Activated CD8-positive, alpha-beta T cell treated with anti-CD3 and anti-CD28 coated beads, Interleukin-2, amount 10 ng/mL, durations not matched to agents 7 days and 5 days (primary cell): ENCODE measurements around the gene ATXN1. TPM values are rescaled to one million over a fixed set of nuclear protein-coding genes. Genes with fewer than 3 reads are reported as not detected.

ENCODE experiments used
- ATAC-seq: fragments of 150-1000 bp; cut with Tn5 transposase; one replicate; pipeline ENCODE4 v1.10.0; 2021; ENCODE audit warnings: moderate library complexity
- CTCF ChIA-PET: fragments of 350-600 bp; sonication (Branson Sonifier 250); formaldehyde crosslinking; loops from one replicate; lab custom pipeline; 2021; ENCODE audit warnings: antibody characterized with exemption; lab: Charles Lee
- POLR2A ChIA-PET: fragments of 350-600 bp; sonication (Branson Sonifier 250); formaldehyde crosslinking; loops from one replicate; lab custom pipeline; 2021; ENCODE audit warnings: antibody characterized with exemption; lab: Charles Lee
- DNase-seq: peaks from one replicate; pipeline ENCODE4 v3.0.0-alpha.2; 2020
- H3K27ac Mint-ChIP-seq: one replicate; pipeline ENCODE4 v1.8.0; 2021; ENCODE audit warnings: mild to moderate bottlenecking, mixed read lengths
- H3K27me3 Mint-ChIP-seq: one replicate; pipeline ENCODE4 v1.8.0; 2021; ENCODE audit warnings: low read depth, mixed read lengths
- H3K36me3 Mint-ChIP-seq: one replicate; pipeline ENCODE4 v1.8.0; 2021; ENCODE audit warnings: low read depth, mixed read lengths
- H3K4me1 Mint-ChIP-seq: one replicate; pipeline ENCODE4 v1.8.0; 2021; ENCODE audit warnings: low read depth, mixed read lengths
- H3K4me3 Mint-ChIP-seq: one replicate; pipeline ENCODE4 v1.8.0; 2021; ENCODE audit warnings: mild to moderate bottlenecking, mixed read lengths
- H3K9me3 Mint-ChIP-seq: one replicate; pipeline ENCODE4 v1.8.0; 2022; ENCODE audit warnings: mixed read lengths; ENCODE audit not compliant: insufficient read depth
- total RNA-seq, 2 experiments: library from RNA; stranded (reverse); gene quantifications; one replicate each; pipeline ENCODE4 v1.2.3, GENCODE V29; 2021

Gene ATXN1
- total RNA-seq, 2 experiments from 2014 or later, result 36.7 to 42.9 TPM

DNA sequence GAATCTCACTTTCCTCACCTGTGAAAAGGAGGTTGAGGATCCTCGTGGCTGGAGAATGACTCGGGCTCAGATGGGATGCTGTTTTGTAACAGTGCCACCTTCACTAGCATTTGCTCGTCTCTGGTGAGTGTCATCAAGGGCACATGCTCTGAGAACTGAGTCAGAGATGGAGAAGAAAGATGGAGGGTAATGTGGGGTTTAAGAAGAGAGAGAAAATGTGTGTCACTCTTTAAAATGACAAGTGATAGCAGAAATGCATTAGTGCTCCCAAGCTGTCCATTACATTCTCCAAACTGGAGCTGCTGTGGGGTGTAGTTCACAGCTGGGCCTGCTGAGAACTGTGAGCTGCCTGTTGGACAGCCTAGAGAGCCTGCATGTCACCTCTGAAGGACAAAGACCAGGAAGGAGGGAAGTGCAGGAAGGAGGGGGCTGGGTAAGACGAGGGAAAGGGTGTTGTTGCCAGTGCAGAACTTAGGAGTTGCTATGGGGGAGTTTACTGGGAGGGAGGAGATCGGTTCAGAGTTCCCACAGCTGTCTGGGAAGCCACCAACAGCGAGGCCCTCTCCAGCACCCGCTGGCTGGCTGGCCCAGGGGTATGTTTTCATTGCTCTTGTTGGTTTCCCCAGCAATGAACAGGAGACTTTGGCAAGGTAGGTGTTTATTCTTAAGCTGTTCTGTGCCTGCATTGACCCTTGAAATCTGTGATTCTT is 503.1 kb downstream of the ATXN1 start:
- CTCF ChIA-PET, result no interaction called here
- ATAC-seq (no peak), DNase-seq (no peak)
- POLR2A ChIA-PET, result interaction anchor here (0.8 kb wide), 1 partner anchor 13 kb away, joined by 3 read pairs; no protein-coding TSS in a partner anchor
- H3K27me3 Mint-ChIP-seq, result no peaks in the 10 kb centered on the region
- H3K4me3 Mint-ChIP-seq, result no peak overlapping the region
- H3K4me1 Mint-ChIP-seq, result no peaks in the 10 kb centered on the region
- H3K36me3 Mint-ChIP-seq, result peaks cover 12% of the 10 kb centered on the region
- H3K27ac Mint-ChIP-seq, result no peak overlapping the region
- H3K9me3 Mint-ChIP-seq, result no peaks in the 10 kb centered on the region

DNA sequence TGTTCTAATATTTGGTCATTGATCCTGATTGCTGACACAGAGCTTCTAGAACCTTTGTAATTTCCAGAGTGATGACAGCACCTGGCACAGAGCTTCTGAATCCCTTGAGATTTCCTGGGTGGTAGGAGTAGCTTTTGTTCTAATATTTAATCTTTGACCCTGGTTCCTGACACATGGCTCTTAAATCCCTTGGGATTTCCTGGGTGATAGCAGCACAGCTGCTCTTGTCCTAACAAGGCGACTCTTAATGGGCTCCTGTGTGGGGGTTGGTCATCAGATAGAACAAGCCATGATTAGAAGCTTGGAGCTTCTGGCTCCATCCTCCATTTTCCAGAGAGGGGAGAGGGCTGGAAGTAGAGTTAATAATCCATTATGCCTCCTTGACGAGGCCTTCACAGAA is 504.5 kb downstream of the ATXN1 start:
- ChIA-PET POLR2A (no interaction called here), CTCF (interaction anchor here (1.4 kb wide), 1 partner anchor 16 kb away, joined by 5 read pairs; no protein-coding TSS in a partner anchor)
- H3K4me3 Mint-ChIP-seq, result no peak overlapping the region
- H3K9me3 Mint-ChIP-seq, result no peaks in the 10 kb centered on the region
- no peak overlapping the region for H3K27ac Mint-ChIP-seq
- H3K36me3 Mint-ChIP-seq, result peaks cover 16% of the 10 kb centered on the region
- ATAC-seq (no peak), DNase-seq (no peak)
- H3K27me3 Mint-ChIP-seq, result no peaks in the 10 kb centered on the region
- no peaks in the 10 kb centered on the region for H3K4me1 Mint-ChIP-seq

DNA sequence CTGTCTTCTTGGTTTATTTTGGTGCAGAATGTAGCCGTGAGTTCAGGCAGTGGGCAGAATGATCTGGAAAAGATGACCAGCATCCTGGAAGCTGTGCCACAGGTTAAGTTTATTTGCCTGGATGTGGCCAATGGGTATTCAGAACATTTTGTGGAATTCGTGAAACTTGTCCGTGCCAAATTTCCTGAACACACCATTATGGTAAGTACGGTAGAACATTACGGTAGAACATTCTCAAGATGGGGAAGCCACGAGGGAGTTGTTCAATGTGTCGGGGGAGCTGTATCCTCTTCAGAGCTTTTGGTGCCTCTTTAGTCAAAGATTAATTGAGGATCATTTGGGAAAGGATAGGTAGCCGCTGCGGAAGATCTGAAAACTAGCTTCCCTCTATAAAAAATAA is 506.7 kb downstream of the ATXN1 start:
- DNase-seq (no peak), ATAC-seq (no peak)
- no peak overlapping the region for H3K27ac Mint-ChIP-seq
- H3K27me3 Mint-ChIP-seq, result no peaks in the 10 kb centered on the region
- H3K4me1 Mint-ChIP-seq, result no peaks in the 10 kb centered on the region
- H3K36me3 Mint-ChIP-seq, result peaks cover 16% of the 10 kb centered on the region
- ChIA-PET CTCF (no interaction called here), POLR2A (no interaction called here)
- no peaks in the 10 kb centered on the region for H3K9me3 Mint-ChIP-seq
- no peak overlapping the region for H3K4me3 Mint-ChIP-seq

DNA sequence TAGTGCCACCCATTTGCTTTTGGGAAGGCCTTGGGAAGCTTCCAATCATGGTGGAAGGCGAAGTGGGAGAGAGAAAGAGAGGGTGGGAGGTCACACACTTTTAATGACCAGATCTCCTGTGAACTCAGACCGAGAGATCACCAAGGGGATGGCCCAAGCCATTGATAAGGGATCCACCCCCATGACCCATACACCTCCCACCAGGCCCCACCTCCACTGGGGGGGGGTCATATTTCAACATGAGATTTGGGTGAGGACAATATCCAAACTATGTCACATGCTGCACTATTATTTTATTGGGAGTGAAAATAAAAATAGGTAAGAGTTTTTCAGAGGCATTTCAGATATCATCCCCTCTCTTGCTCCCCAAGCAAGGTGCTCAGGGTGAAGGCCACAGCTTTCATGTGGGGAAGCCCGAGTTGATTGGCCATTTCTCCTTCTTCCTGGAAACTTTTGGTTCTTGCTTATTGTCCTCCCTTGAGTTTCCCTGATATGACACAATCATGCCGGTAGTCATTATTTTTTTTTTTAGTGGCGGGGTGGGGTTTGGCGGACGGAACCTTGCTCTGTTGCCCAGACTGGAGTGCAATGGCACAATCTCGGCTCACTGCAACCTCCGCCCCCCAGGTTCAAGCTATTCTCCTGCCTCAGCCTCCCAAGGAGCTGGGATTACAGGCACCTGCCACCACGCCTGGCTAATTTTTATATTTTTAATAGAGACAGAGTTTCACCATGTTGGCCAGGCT is 507.7 kb downstream of the ATXN1 start:
- Mint-ChIP-seq H3K4me3 (no peak overlapping the region), H3K9me3 (no peaks in the 10 kb centered on the region), H3K27ac (no peak overlapping the region), H3K36me3 (peaks cover 16% of the 10 kb centered on the region), H3K27me3 (no peaks in the 10 kb centered on the region), H3K4me1 (no peaks in the 10 kb centered on the region)
- ATAC-seq, result no peak
- ChIA-PET POLR2A (no interaction called here), CTCF (no interaction called here)
- no peak for DNase-seq

DNA sequence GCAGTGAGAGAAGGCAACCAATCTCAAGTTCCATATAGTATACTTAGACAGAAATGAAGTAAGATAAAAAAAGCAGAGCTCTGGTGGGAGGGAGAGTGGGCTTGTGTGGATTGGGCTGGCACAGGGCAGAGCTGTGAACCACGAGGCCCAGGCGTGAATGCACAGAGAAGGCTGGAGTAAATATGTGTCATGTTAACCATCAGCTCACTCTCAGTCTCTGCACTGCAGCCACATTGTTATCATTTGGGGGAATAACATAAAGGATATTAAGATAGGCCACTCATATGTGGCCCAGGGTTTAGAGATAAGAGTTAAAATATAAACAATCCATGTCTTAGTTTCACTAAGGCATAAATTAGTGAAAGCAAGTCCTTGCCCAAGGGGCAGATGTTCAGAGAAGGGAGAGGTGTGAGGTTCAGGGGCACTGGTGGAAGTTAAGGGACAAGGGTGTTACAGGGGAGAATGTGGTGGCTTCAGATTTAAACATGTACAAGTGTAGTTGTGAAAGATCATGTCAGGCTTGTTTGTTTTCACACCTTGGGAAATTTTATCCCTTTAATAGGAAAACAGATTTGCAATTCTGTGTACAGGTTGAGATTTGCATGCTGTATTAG is 508.5 kb downstream of the ATXN1 start:
- POLR2A ChIA-PET, result no interaction called here
- peaks cover 16% of the 10 kb centered on the region for H3K36me3 Mint-ChIP-seq
- ATAC-seq (no peak), DNase-seq (no peak)
- no peak overlapping the region for H3K27ac Mint-ChIP-seq
- H3K9me3 Mint-ChIP-seq, result no peaks in the 10 kb centered on the region
- H3K4me3 Mint-ChIP-seq, result no peak overlapping the region
- H3K4me1 Mint-ChIP-seq, result no peaks in the 10 kb centered on the region
- CTCF ChIA-PET, result no interaction called here
- H3K27me3 Mint-ChIP-seq, result no peaks in the 10 kb centered on the region

DNA sequence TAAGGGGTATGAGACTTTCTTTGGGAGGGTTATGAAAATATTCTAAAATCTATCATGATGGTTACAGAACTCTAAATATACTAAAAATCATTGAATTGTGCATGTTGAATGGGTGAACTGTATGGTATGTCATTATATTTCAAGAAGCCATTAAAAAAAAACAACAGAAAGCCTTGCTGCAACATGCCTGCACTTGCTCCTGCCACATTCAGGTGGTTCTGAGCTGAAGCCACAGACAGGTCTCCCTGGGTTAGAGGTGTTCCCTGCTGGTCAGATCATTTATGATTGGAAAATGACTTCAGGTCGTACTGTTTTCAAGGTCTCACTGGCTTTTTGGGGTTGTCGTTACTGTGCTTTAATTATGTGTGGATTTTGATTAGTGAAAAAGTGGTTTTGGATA is 509.6 kb downstream of the ATXN1 start:
- peaks cover 19% of the 10 kb centered on the region for H3K36me3 Mint-ChIP-seq
- no peak overlapping the region for H3K4me3 Mint-ChIP-seq
- no peaks in the 10 kb centered on the region for H3K27me3 Mint-ChIP-seq
- H3K4me1 Mint-ChIP-seq, result no peaks in the 10 kb centered on the region
- ATAC-seq (no peak), DNase-seq (no peak)
- CTCF ChIA-PET, result no interaction called here
- H3K27ac Mint-ChIP-seq, result no peak overlapping the region
- POLR2A ChIA-PET, result no interaction called here
- no peaks in the 10 kb centered on the region for H3K9me3 Mint-ChIP-seq

DNA sequence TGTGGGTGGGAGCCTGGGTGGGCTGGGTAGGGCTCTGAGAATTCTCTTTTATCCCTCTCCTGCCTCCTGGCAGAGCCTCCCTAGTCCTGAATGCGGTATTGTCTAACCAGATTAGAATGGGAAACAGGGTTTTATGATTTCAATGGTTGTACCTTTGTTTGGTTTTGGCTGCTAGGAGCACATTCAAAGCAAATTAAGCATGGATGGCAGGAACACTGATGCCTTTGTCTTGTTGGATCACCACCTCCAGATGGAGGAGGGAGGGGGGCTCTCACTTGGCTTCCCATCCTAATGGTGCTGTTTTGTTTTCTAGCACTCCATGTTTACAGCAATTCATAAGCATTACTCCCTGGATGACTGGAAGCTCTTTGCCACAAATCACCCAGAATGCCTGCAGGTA is 511.3 kb downstream of the ATXN1 start:
- ChIA-PET POLR2A (interaction anchor here (0.9 kb wide), 1 partner anchor 12 kb away, joined by 3 read pairs; the partner anchor contains the start of gene GMPR), CTCF (no interaction called here)
- peaks cover 22% of the 10 kb centered on the region for H3K36me3 Mint-ChIP-seq
- no peaks in the 10 kb centered on the region for H3K27me3 Mint-ChIP-seq
- no peaks in the 10 kb centered on the region for H3K9me3 Mint-ChIP-seq
- ATAC-seq, result no peak
- no peak for DNase-seq
- no peak overlapping the region for H3K27ac Mint-ChIP-seq
- no peak overlapping the region for H3K4me3 Mint-ChIP-seq
- H3K4me1 Mint-ChIP-seq, result no peaks in the 10 kb centered on the region
